Caco-2 (cell line): ENCODE measurements around the gene OPTN. TPM values are rescaled to one million over a fixed set of nuclear protein-coding genes. Genes with fewer than 3 reads are reported as not detected.

ENCODE experiments used
- BruUV-seq: library from RNA; stranded (reverse); fragments of 400-500 nt; replicated peaks from 2 replicates; lab custom pipeline; 2021; lab: Mats Ljungman, UMichigan
- CTCF ChIA-PET: fragments of 300-600 bp; sonication (Branson Sonifier 250); formaldehyde crosslinking; loops from one replicate; lab custom pipeline; 2022; ENCODE audit warnings: antibody characterized with exemption; lab: Charles Lee
- POLR2A ChIA-PET: fragments of 300-600 bp; sonication (Branson Sonifier 250); formaldehyde crosslinking; loops from one replicate; lab custom pipeline; 2022; ENCODE audit warnings: antibody characterized with exemption; lab: Charles Lee
- DNase-seq, 2 experiments: peaks; one replicate each; pipeline versions ENCODE4 v3.0.0 to v3.0.0-alpha.2; 2020 to 2022
- H3K27me3 ChIP-seq: replicated peaks from 2 replicates; pipeline ENCODE4 v1.6.0; 2011; ENCODE audit warnings: low read length; ENCODE audit not compliant: control insufficient read depth, insufficient read depth
- H3K36me3 ChIP-seq: 2 replicates; pipeline ENCODE4 v1.5.1; 2011; ENCODE audit warnings: low read length; ENCODE audit not compliant: control insufficient read depth, insufficient read depth
- H3K4me1 ChIP-seq: fragments of 250-450 bp; sonication (Bioruptor Pico); 2 replicates; pipeline ENCODE4 v1.5.1; 2020; ENCODE audit warnings: mild to moderate bottlenecking
- H3K4me3 ChIP-seq: 2 replicates; pipeline ENCODE4 v1.5.1; 2011; ENCODE audit warnings: low read depth, mild to moderate bottlenecking, control low read depth, low read length
- H3K9me3 ChIP-seq: fragments of 250-450 bp; sonication (Bioruptor Pico); 2 replicates; pipeline ENCODE4 v1.5.1; 2020; ENCODE audit warnings: mild to moderate bottlenecking, moderate library complexity
- H3K27ac Mint-ChIP-seq: one replicate; pipeline ENCODE4 v1.8.0; 2022; ENCODE audit warnings: mixed read lengths; ENCODE audit not compliant: unreplicated experiment
- H3K27me3 Mint-ChIP-seq: one replicate; pipeline ENCODE4 v1.8.0; 2022; ENCODE audit warnings: mixed read lengths; ENCODE audit not compliant: insufficient read depth, unreplicated experiment
- H3K36me3 Mint-ChIP-seq: one replicate; pipeline ENCODE4 v1.8.0; 2022; ENCODE audit warnings: mild to moderate bottlenecking, mixed read lengths; ENCODE audit not compliant: insufficient read depth, unreplicated experiment
- H3K4me1 Mint-ChIP-seq: one replicate; pipeline ENCODE4 v1.8.0; 2022; ENCODE audit warnings: low read depth, mixed read lengths; ENCODE audit not compliant: unreplicated experiment
- H3K4me3 Mint-ChIP-seq: one replicate; pipeline ENCODE4 v1.8.0; 2022; ENCODE audit warnings: mild to moderate bottlenecking, moderate library complexity, mixed read lengths; ENCODE audit not compliant: unreplicated experiment
- H3K9me3 Mint-ChIP-seq: one replicate; pipeline ENCODE4 v1.8.0; 2022; ENCODE audit warnings: mixed read lengths; ENCODE audit not compliant: unreplicated experiment
- CTCF ChIP-seq, 2 experiments: fragments of 200-600 bp in 1 of 2; IDR thresholded peaks; 1 replicate in 1 of 2; 2 replicates in 1 of 2; pipeline versions ENCODE4 v1.5.1 to v1.8.0; 2011 to 2022; ENCODE audit warnings: antibody characterized with exemption in 1 of 2, control low read depth in 1 of 2, inconsistent platforms in 1 of 2, low read depth in 1 of 2, low read length in 1 of 2, mild to moderate bottlenecking in 1 of 2, moderate library complexity in 1 of 2; ENCODE audit not compliant: insufficient read depth in 1 of 2, severe bottlenecking in 1 of 2, unreplicated experiment in 1 of 2
- intact Hi-C: fragments of 100-400 bp; cut with micrococcal nuclease; formaldehyde crosslinking; loops from one replicate; pipeline ENCODE4 v1.10.0; 2022; ENCODE audit not compliant: unreplicated experiment
- total RNA-seq: library from RNA; stranded (reverse); gene quantifications from 2 replicates; pipeline ENCODE4 v1.2.3, GENCODE V29; 2022

OPTN gene
- total RNA-seq, 1 experiment from 2014 or later: 59.6 TPM

- Mint-ChIP-seq H3K27me3 (no peaks in the 10 kb centered on the region), H3K4me3 (no peak overlapping the region), H3K36me3 (peaks cover 28% of the 10 kb centered on the region), H3K9me3 (no peaks in the 10 kb centered on the region), H3K27ac (no peak overlapping the region), H3K4me1 (peaks cover 16% of the 10 kb centered on the region)
- intact Hi-C loops: no loop called here
- BruUV-seq: no TSS peak
- no peaks in the 10 kb centered on the region for H3K36me3 ChIP-seq
- H3K9me3 ChIP-seq: no peaks in the 10 kb centered on the region
- no peak overlapping the region for H3K4me3 ChIP-seq
- H3K4me1 ChIP-seq: peaks cover 4% of the 10 kb centered on the region; the same call in 1 of the 2 replicates
- ChIA-PET CTCF (no interaction called here), POLR2A (no interaction called here)
- DNase-seq: no peak
- H3K27me3 ChIP-seq: no peaks in the 10 kb centered on the region
- no peak for TF ChIP-seq CTCF (IDR thresholded peaks at IDR 0.05; ENCODE audit: insufficient read depth in 1 of 2, low read depth in 1 of 2, low read length in 1 of 2, severe bottlenecking in 1 of 2, unreplicated experiment in 1 of 2)
These were observed 65.2 kb downstream of the OPTN start for GRCh38 chr10:13165177-13165576.

GRCh38 chr10:13167568-13167967 lies 67.6 kb downstream of the OPTN start:
- Mint-ChIP-seq H3K4me3 (no peak overlapping the region), H3K27ac (no peak overlapping the region), H3K9me3 (no peaks in the 10 kb centered on the region), H3K27me3 (no peaks in the 10 kb centered on the region), H3K4me1 (peaks cover 1% of the 10 kb centered on the region), H3K36me3 (peaks cover 47% of the 10 kb centered on the region)
- no peak for TF ChIP-seq CTCF (IDR thresholded peaks at IDR 0.05; ENCODE audit: insufficient read depth in 1 of 2, low read depth in 1 of 2, low read length in 1 of 2, severe bottlenecking in 1 of 2, unreplicated experiment in 1 of 2)
- ChIA-PET CTCF (no interaction called here), POLR2A (no interaction called here)
- no peak overlapping the region for H3K4me3 ChIP-seq
- H3K27me3 ChIP-seq: no peaks in the 10 kb centered on the region
- intact Hi-C loops: no loop called here
- H3K9me3 ChIP-seq: no peaks in the 10 kb centered on the region
- no peaks in the 10 kb centered on the region for H3K4me1 ChIP-seq
- no TSS peak for BruUV-seq
- DNase-seq: no peak
- H3K36me3 ChIP-seq: peaks cover 2% of the 10 kb centered on the region; the same call in 1 of the 2 replicates

GRCh38 chr10:13168781-13169180 lies 68.8 kb downstream of the OPTN start:
- no TSS peak for BruUV-seq
- H3K4me1 Mint-ChIP-seq: no peaks in the 10 kb centered on the region
- Histone ChIP-seq H3K9me3 (no peaks in the 10 kb centered on the region), H3K36me3 (peaks cover 8% of the 10 kb centered on the region; the same call in 1 of the 2 replicates), H3K4me1 (no peaks in the 10 kb centered on the region), H3K4me3 (no peak overlapping the region), H3K27me3 (no peaks in the 10 kb centered on the region)
- no peak for TF ChIP-seq CTCF (IDR thresholded peaks at IDR 0.05; ENCODE audit: insufficient read depth in 1 of 2, low read depth in 1 of 2, low read length in 1 of 2, severe bottlenecking in 1 of 2, unreplicated experiment in 1 of 2)
- H3K4me3 Mint-ChIP-seq: no peak overlapping the region
- peaks cover 59% of the 10 kb centered on the region for H3K36me3 Mint-ChIP-seq
- CTCF ChIA-PET: no interaction called here
- no peak overlapping the region for H3K27ac Mint-ChIP-seq
- intact Hi-C loops: no loop called here
- no peaks in the 10 kb centered on the region for H3K27me3 Mint-ChIP-seq
- POLR2A ChIA-PET: no interaction called here
- no peak for DNase-seq
- H3K9me3 Mint-ChIP-seq: no peaks in the 10 kb centered on the region
